HPDE6-E6E7 (cell line): ENCODE data around the gene GYG2.
"Not testable (repeated sequence)": the region's sequence is repeated elsewhere in the genome, so short reads cannot be mapped to it uniquely, and the experiment has no call there.

Experiments
- DNase-seq: peaks from one replicate; pipeline ENCODE4 v3.0.0; 2011; ENCODE audit warnings: missing footprints; ENCODE audit errors: extremely low spot score

The GYG2 gene

GRCh38 chrX:2828344-2828958 lies at the start of gene GYG2:
GYG2 (plus strand) TSS chrX:2828930; CDS start chrX:2830189, 1,259 bp downstream.
- DNase-seq, result no peak

GRCh38 chrX:2780472-2781225 lies 48.1 kb upstream of the GYG2 start:
- not testable (repeated sequence) for DNase-seq

GRCh38 chrX:2781226-2781571 lies 47.5 kb upstream of the GYG2 start:
- DNase-seq, result no peak

GRCh38 chrX:2781698-2782097 lies 47.0 kb upstream of the GYG2 start:
- no peak for DNase-seq

GRCh38 chrX:2782171-2782570 lies 46.6 kb upstream of the GYG2 start:
- no peak for DNase-seq

- no peak for DNase-seq
Measured at GRCh38 chrX:2782778-2783177, 46.0 kb upstream of the GYG2 start.

- DNase-seq, result no peak
Measured at GRCh38 chrX:2784026-2784425, 44.7 kb upstream of the GYG2 start.

- no peak for DNase-seq
Measured at GRCh38 chrX:2785538-2785937, 43.2 kb upstream of the GYG2 start.

GRCh38 chrX:2788980-2789379 lies 39.8 kb upstream of the GYG2 start:
- DNase-seq, result no peak

GRCh38 chrX:2789569-2789968 lies 39.2 kb upstream of the GYG2 start:
- no peak for DNase-seq

DNA sequence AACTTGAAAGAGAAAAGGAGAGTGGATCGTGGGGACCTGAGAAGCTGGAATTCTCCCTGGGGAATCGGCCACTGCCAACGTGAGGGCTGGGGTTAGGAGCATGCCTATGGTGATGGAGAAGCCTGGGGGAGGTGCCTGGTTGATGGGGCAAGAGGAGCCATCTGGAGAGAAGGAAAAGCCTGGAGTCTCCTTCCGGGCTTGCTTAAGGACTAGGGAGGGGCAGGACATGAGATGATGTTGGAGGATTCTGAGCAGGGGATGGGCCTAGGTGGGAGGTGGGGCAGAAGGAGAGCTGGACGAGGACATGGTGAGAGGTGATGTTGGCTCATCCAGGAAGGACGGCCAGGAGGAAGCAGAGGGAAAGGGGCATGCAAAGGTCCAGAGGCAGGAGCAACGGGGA lies 35.0 kb upstream of the GYG2 start:
- DNase-seq, result no peak

- no peak for DNase-seq
Measured at GRCh38 chrX:2794336-2794735, 34.4 kb upstream of the GYG2 start.

GRCh38 chrX:2796808-2797207 lies 31.9 kb upstream of the GYG2 start:
- not testable (repeated sequence) for DNase-seq

- DNase-seq, result no peak
Measured at GRCh38 chrX:2799369-2799768, 29.4 kb upstream of the GYG2 start.

GRCh38 chrX:2799980-2800379 lies 28.8 kb upstream of the GYG2 start:
- not testable (repeated sequence) for DNase-seq

GRCh38 chrX:2801223-2801622 lies 27.5 kb upstream of the GYG2 start:
- DNase-seq, result no peak

DNA sequence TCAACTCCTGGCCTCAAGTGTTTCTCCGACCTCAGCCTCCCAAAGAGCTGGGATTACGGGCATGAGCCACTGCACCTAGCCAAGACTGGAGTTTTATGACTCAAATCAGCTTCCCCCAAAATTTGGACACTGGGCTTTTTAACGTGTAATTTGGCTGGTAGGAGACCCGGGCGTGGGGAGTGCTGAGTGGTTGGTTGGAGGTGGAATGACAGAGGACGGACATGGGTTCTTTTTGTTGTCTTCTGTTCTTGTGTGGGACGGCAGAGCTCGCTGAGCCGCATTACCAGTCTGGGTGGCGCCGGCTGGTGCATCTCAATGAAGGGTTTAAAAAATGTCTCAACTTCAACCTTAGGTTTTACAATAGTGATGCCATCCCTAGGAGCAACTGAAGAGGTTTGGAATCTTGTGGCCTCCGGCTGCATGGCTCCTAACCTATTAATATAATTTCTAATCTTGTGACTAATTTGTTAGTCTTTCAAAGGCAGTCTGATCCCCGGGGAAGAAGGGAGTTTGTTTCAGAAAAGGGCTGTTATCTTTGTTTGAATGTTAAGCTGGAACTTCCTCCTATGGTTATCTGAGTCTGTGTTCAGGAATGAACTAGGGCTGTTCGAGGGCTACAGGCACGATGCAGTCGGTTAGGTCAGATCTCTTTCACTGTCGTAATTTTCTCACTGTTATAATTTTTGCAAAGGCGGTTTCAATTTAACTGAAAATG lies 26.2 kb upstream of the GYG2 start:
- DNase-seq, result not testable (repeated sequence)

DNA sequence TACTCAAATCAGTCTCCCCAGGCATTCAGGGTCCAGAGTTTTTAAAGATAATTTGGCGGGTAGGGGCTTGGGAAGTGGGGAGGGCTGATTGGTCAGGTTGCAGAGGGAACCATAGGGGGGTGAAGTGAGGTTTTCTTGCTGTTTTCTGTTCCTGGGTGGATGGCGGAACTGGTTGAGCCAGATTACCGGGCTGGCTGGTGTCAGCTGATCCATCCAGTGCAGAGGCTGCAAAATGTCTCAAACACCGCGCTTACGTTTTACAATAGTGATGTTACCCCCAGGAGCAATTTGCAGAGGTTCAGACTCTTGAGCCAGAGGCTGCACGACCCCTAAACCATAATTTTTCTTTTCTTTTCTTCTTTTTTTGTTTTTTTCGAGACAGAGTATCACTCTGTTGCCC lies 25.2 kb upstream of the GYG2 start:
- DNase-seq, result not testable (repeated sequence)

- not testable (repeated sequence) for DNase-seq
Measured at GRCh38 chrX:2804106-2804843, 24.5 kb upstream of the GYG2 start.

GRCh38 chrX:2804858-2805257 lies 23.9 kb upstream of the GYG2 start:
- DNase-seq, result not testable (repeated sequence)

- DNase-seq, result no peak
Measured at GRCh38 chrX:2811271-2811670, 17.5 kb upstream of the GYG2 start.
